Right lobe of liver (tissue), 4 donors: ENCODE measurements around the gene TIAL1.

ENCODE experiments used
- POLR2A ChIP-seq: fragments of 450-650 bp; IDR thresholded peaks from one replicate; pipeline ENCODE4 v1.6.1; 2017; ENCODE audit warnings: antibody characterized with exemption, mild to moderate bottlenecking
- TF ChIP-seq, protein P1 (sequence below), 4 donors: fragments of 200-600 bp in 3 of 4; fragments of 450-650 bp in 1 of 4; IDR thresholded peaks; one replicate each; pipeline versions ENCODE4 v1.5.1 to v1.8.0; 2016 to 2022; ENCODE audit warnings: antibody characterized with exemption in 4 of 4, mild to moderate bottlenecking in 2 of 4
- donor health status: DM: no; HTN: no; CAD: no.
- donor health status: DM: no; HTN: no; CAD: no.
- donor health status: DM: no; HTN: yes; CAD: no.

- TF ChIP-seq, protein P1, sequence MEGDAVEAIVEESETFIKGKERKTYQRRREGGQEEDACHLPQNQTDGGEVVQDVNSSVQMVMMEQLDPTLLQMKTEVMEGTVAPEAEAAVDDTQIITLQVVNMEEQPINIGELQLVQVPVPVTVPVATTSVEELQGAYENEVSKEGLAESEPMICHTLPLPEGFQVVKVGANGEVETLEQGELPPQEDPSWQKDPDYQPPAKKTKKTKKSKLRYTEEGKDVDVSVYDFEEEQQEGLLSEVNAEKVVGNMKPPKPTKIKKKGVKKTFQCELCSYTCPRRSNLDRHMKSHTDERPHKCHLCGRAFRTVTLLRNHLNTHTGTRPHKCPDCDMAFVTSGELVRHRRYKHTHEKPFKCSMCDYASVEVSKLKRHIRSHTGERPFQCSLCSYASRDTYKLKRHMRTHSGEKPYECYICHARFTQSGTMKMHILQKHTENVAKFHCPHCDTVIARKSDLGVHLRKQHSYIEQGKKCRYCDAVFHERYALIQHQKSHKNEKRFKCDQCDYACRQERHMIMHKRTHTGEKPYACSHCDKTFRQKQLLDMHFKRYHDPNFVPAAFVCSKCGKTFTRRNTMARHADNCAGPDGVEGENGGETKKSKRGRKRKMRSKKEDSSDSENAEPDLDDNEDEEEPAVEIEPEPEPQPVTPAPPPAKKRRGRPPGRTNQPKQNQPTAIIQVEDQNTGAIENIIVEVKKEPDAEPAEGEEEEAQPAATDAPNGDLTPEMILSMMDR (IDR thresholded peaks at IDR 0.05) = no peak
- no peak for TF ChIP-seq POLR2A
Observed at GRCh38 chr10:119525116-119525515, 71.6 kb downstream of the TIAL1 start.
